ENCODE measurements around the gene SCN2A.

SCN2A gene

DNA sequence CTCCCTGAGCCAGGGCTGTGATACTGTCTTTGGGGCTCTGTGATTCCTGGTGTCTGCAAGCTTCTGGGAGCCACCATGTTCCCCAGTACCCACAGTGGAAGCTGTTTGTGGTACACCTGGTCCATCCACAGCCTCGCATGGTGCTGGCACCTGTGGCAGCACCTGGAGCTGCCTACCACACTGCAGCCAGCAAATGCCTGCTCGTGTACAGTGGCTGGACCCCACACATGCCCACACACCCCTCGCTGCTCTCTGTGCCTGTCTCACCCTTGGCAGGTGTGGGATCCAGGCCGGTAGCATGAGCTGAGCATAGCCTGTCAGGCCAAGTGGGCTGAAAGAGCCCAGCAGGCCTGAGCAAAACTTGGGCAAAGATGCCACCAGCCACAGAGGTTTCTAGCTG lies 188.5 kb downstream of the SCN2A start:
- DNase-seq, result no peak

DNA sequence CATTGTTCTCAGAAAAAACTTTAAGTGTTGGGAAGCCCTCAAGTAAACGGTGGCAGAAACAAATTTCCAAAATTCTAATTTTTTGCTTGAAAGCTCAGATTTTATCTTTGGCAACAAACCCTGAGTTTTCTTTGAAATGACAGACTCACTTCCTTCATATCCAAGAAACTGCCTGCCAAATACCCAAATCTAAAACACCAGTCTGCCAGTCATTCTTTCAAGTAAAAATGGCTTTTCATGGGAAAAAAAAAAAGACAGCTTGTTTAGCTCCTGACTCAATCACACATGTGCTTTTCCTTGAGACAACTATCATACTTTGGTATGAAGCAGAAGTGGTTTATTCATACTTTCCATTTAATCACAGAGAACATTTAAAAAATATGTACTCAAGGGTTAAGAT lies 189.7 kb downstream of the SCN2A start:
- no peak for DNase-seq

DNA sequence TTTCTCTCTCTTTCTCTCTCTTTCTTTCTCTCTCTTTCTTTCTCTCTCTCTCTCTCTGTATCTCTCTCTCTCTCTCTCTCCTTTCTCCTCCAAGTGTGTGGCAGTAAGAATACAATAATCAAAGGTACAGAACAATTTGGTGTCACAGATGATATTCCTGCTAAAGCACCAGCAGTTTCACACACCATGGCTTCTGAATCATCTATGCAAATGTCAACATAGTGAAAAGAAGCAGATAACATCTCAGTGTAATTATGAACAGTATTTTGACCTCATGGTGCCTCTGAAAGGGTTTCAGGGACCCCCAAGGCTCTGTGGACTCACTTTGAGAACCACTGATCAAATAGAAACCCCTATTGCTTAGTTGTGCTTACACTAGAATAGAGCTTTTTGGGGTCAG lies 191.8 kb downstream of the SCN2A start:
- DNase-seq, result no peak

DNA sequence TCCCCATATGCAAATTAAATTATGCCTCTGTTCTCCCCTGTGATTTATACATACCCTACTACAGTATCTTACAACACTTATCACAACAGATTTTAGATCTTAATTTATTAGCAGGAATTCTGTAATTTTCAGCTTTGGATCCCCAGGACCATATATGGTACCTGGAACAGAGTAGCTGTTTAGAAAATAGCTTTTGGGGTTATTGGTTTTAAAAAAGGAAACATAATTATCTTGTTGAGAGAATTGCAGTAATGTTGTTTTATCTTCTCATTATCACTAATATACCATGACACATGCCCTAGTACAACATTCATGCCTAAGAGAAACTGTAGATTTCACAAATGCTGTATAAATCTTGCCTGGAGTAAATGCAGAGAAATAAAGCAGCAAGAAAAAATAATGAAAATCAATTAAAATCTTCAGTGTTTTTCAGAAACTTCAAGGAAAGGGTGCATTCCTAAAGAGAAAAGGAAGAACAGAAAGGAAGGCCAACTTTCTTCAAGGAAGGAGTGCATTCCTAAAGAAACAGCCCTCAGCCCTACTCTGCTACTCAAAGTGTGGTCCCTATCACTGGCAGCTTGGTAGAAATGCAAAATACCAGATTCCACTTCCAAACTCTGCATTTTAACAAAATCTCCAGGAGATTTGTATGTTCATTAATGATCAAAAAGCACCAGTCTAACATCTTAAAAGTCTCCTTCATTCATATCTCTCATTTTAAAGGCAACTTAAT lies 193.2 kb downstream of the SCN2A start:
- DNase-seq, result no peak

DNA sequence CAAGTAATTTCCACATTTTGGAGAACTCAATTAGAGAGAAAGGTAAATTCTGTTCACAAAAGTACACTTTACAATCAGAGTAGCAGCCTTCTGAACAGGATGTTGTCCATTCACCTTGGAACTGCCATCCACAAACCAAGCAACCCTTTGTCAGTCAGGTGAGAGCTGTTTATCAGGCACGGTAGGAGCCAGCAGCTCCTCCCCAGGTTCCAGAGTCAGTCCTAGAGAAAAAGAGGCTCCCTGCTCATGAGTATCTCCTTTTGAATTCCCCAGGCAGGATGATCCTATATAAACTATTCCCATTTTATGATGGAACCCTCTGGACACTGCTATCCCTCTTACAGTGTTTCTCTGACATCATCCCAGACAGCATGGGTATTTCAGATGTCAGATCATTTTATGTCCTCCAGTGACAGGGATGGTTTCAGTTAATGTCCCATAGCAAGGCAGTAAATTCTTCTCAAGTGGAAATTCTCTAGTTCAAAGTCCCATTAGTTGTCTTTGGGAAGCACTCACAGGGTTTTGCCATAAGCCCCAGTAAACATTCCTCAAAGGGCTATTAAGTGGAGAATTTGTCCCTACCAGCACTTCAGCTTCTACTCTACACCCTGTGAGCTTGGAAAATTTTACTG lies 195.8 kb downstream of the SCN2A start:
- DNase-seq, result no peak

DNA sequence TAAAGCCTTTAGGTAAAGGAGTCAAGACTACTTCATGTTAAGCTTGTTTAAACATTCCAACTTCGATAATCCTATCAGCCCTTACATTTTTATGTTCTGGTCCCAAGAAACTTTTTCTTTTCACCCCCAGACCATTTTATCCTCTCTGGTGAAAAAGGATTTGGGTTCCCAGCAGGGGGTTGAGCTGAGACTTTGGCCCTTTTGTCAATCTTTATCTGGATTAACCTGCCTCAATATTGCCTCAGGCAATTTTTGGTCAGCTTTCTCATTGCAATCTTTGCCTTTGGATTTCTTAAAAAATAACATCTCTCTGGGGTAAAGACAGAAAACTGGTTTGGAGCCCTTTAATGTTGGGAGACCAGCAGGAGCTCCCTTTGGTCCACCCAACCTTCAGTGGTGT lies 196.4 kb downstream of the SCN2A start:
- DNase-seq, result no peak

DNA sequence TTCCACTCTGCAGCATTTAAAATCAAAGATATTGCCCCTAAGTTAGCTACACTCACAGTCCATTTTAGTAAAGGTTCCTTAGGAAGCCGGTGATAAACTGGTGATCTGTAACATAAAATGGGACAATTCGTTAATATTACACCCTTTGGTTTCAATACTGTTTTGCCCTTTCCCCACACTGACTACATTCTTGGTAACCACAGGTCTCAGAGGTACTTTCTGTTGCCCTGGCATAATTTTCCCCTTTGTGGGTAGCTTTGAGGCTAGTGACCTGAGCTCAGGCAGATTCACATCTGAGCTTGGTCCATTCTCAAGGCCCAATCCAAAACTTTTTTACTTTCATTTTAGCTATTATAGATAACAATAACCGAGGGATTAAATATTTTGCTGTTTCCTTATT lies 197.3 kb downstream of the SCN2A start:
- no peak for DNase-seq

DNA sequence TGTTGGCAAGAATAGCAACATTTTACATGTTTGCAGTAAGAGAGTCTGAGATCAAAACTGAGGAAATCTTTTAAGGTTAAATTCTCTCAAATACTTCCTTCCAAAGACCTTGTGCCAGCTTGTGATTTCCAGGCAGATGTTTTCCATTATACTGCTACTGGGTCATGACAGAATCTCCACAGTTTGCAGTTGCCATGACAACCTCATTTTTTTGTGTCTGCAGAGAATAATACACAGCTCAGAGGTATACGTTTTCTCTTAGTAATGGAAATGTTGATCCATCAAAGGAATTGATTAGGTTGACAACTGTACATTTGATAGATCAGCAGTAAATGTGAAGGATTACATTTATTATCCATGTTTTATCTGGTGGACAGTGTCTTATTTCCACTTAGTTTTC lies 201.2 kb downstream of the SCN2A start:
- no peak for DNase-seq
